Sigmoid colon (tissue), 4 donors: Measurements from ENCODE around the gene CASP12.

Source experiments
- POLR2A ChIP-seq, 2 donors: fragments of 450-650 bp; IDR thresholded peaks; one replicate each; pipeline ENCODE4 v1.6.1; 2016; ENCODE audit warnings: antibody characterized with exemption in 2 of 2, mild to moderate bottlenecking in 2 of 2, moderate library complexity in 2 of 2
- POLR2AphosphoS5 ChIP-seq, 4 donors: sonication (generic); formaldehyde crosslinking; IDR thresholded peaks; one replicate each; pipeline ENCODE4 v1.6.1; 2017; ENCODE audit warnings: antibody characterized with exemption in 4 of 4
- TF ChIP-seq, protein P1 (sequence below), 4 experiments: fragments of 450-650 bp in 3 of 4; fragments of 200-600 bp in 1 of 4; IDR thresholded peaks; one replicate each; pipeline ENCODE4 v1.5.1; 2016 to 2019; ENCODE audit warnings: antibody characterized with exemption in 4 of 4, mild to moderate bottlenecking in 3 of 4, moderate library complexity in 2 of 4

DNA sequence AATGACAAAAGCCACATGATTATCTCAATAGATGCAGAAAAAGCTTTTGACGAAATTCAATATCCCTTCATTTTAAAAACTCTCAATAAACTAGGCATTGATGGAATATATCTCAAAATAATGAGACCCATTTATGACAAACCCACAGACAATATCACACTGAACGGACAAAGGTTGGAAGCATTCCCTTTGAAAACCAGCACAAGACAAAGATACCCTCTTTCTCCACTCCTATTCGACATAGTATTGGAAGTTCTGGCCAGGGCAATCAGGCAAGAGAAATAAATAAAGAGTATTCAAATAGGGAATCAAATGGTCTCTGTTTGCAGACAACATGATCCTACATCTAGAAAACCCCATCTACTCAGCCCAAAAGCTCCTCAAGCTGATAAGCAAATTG lies 52.0 kb downstream of the CASP12 start:
- TF ChIP-seq, protein P1, sequence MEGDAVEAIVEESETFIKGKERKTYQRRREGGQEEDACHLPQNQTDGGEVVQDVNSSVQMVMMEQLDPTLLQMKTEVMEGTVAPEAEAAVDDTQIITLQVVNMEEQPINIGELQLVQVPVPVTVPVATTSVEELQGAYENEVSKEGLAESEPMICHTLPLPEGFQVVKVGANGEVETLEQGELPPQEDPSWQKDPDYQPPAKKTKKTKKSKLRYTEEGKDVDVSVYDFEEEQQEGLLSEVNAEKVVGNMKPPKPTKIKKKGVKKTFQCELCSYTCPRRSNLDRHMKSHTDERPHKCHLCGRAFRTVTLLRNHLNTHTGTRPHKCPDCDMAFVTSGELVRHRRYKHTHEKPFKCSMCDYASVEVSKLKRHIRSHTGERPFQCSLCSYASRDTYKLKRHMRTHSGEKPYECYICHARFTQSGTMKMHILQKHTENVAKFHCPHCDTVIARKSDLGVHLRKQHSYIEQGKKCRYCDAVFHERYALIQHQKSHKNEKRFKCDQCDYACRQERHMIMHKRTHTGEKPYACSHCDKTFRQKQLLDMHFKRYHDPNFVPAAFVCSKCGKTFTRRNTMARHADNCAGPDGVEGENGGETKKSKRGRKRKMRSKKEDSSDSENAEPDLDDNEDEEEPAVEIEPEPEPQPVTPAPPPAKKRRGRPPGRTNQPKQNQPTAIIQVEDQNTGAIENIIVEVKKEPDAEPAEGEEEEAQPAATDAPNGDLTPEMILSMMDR (IDR thresholded peaks at IDR 0.05): no peak
- no peak for TF ChIP-seq POLR2AphosphoS5 (IDR thresholded peaks at IDR 0.05)
- no peak for TF ChIP-seq POLR2A (IDR thresholded peaks at IDR 0.05)
